HG02588 (cell line): ENCODE data around the gene NLRP3.
"Not testable (repeated sequence)": the region's sequence is repeated elsewhere in the genome, so short reads cannot be mapped to it uniquely, and the experiment has no call there.

Experiments used
- ATAC-seq: cut with Tn5 transposase; IDR thresholded peaks from one replicate; pipeline ENCODE4 v1.9.1; 2021; ENCODE audit warnings: mild to moderate bottlenecking, moderate library complexity; ENCODE audit not compliant: unreplicated experiment

Gene NLRP3

DNA sequence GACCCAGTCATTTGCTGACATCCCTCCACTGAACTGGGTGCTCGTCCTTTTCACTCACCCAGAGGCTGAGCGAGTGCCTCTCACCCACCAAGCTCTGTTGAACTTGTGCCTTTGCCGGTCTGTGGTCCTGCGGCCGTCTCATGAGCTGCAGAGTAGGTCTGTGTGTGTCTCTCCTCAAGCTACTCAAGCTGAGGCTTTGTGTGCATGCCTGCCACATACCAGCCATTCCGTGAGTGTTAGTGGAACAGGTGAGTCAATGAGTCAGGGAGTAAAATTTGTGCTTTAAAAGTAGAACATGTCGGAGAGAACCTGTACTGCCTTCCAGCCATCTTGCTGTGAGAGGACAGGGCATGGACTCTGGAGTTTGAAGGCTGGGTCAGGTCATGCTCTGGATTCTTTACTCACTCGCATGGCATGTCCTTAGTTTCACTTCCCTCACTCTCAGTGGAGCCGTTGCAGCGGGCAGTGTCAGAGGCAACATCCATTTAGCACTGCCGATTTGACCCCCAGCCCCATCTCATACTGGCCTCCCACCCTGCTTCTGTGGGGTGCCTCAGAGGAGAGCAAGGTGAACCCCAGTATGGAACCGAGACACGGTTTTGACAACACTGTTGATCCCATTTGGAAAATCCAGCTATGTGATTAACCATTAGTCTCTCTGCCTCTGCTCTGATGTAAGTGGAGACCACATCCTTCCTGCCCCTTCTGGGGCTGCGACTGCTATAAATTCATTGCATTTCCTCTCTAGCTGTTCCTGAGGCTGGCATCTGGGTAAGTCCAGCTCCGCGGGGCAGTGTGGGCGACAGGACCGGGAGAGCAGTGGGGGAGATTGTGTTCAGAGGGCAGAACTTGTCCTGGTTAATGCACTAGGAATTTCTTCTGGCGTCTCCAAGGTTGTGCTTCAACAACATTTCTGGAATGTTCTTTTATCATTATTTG is at the start of gene NLRP3:
NLRP3 (plus strand) TSS at position 751 of the 939 bp plus-strand sequence. CDS start 2,628 bp downstream, outside the sequence.
- ATAC-seq, result peak; percentile 49

DNA sequence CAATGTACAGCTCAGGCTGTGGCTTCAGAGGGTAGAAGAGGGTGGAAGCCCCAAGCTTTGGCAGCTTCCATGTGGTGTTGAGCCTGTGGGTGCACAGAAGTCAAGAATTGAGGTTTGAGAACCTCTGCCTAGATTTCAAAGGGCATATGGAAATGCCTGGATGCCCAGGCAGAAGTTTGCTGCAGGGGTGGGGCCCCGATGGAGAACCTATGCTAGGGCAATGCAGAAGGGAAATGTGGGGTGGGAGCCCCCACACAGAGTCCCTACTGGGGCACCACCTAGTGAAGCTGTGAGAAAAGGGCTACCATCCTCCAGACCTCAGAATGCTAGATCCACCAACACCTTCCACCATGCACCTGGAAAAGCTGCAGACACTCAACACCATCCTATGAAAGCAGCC is 49.6 kb upstream of the NLRP3 start:
- not testable (repeated sequence) for ATAC-seq

- ATAC-seq, result no peak
Measured at GRCh38 chr1:247366926-247367645, 48.9 kb upstream of the NLRP3 start.

DNA sequence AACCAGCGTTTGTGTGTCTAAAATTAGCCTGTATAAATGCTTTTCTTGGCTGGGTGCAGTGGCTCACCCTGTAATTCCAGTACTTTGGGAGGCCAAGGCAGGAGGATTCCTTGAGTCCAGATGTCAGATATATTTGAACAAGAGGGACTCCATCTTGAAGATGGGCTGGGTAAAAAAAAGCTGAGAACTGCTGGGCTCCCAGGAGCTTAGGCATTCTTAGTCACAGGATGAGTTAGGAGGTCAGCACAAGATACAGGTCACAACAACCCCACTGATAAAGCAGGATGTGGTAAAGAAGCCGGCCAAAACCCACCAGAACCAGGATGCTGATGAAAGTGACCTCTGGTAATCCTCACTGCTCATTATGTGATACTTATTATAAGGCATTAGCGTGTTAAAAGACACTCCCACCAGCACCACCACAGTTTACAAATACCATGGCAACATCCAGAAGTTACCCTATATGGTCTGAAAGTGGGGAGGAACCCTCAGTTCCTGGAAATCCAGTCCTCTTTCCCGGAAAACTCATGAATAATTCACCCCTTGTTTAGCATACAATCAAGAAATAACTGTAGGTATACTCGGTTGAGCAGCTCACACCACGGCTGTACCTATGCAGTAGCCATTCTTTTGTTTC is 48.1 kb upstream of the NLRP3 start:
- no peak for ATAC-seq

- ATAC-seq, result no peak
Measured at GRCh38 chr1:247368490-247369145, 47.4 kb upstream of the NLRP3 start.

GRCh38 chr1:247370786-247371732 is 44.9 kb upstream of the NLRP3 start:
- no peak for ATAC-seq

GRCh38 chr1:247371801-247372259 is 44.1 kb upstream of the NLRP3 start:
- no peak for ATAC-seq

DNA sequence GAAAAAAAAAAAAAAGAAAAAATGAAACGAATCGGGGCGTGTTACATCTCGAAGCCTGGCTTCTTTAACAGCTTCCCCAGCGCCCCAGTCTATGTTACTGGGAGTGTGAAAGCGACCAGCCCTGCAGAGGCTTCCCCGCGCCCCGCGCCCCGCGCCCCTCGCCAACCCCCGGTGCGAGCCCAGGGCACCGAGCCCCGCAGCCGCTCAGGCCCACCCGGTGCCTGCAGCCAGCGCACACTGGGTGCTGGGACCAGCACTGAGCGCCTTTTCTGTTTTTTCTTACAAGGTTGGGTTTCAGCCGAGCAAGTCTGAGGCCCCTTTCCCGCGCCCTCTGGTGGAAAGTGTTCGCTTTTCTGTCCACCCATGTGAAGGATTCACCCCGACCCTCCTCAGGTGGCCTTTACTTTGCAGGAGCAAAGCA is 42.2 kb upstream of the NLRP3 start:
- no peak for ATAC-seq

DNA sequence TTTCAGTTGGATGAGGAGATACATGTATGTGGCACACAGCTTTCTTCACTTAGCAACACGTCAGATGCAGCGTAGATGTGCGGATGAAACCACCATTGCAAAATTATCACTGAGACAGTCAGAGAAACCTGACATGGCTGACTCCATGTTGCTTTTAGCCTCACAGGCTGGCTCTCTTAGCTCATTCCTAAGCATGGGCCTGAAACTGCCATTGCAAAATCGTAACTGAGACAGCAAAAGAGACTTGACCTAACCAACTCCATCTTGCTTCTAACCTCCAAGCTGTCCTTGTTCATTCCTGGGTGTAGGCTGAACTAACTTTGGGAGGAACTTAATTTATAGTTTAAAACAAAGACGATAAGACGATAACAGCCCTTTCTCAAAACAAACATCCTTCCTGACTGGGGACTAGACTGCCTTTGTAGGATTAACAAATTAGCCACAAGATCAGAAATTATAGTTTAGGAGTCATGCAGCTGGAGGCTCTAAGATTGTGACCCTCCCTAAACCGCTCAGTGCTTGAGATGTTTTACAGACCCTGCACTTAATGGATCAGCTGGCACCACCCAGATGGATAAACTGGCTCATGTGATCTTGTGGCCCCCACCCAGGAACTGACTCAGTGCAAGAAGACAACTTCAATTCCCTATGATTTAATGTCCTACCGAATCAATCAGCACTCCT is 41.2 kb upstream of the NLRP3 start:
- not testable (repeated sequence) for ATAC-seq

GRCh38 chr1:247375747-247376146 is 40.2 kb upstream of the NLRP3 start:
- no peak for ATAC-seq

- ATAC-seq, result no peak
Measured at GRCh38 chr1:247376659-247377058, 39.3 kb upstream of the NLRP3 start.

DNA sequence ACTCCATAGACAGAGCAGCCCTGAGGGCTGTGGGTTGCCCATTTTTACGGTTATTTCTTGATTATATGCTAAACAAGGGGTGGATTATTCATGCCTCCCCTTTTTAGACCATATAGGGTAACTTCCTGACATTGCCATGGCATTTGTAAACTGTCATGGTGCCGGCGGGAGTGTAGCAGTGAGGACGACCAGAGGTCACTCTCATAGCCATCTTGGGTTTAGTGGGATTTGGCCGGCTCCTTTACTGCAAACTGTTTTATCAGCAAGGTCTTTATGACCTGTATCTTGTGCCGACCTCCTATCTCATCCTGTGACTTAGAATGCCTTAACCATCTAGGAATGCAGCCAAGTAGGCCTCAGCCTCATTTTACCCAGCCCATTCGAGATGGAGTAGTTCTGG is 38.3 kb upstream of the NLRP3 start:
- not testable (repeated sequence) for ATAC-seq

DNA sequence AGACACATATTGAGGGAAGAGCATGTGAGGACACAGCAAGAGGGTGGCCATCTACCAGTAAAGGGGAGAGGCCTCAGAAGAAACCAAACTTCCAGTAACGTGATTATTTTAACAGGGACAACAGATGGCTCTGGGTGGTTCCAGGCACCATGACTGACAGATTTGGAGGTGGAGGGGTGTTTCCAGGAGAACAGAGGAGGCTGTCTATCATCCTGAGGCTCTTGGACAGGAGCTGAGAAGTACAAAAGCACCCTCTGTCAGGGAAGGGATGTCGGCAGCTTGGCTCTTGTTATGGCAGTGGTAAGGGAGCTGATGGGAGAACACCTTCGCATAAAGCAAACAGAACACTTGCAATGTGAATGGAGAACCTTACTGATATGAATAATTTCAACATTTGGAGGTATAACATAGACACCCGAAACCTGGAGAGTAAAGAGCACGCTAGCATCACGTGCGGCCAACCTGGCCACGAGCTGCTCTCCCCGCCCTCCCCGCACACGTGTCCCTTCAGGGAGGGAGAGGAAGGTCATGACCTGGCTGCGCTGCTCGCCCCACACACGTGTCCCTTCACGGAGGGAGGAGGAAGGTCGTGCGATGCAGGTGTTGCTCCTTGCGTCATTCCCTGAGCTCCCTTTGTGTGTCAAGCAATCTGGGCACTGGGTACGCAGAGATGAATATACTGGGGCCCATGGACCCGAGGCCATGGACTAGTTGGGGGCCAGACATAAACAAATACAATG is 37.5 kb upstream of the NLRP3 start:
- no peak for ATAC-seq

- no peak for ATAC-seq
Measured at GRCh38 chr1:247385283-247385682, 30.7 kb upstream of the NLRP3 start.

DNA sequence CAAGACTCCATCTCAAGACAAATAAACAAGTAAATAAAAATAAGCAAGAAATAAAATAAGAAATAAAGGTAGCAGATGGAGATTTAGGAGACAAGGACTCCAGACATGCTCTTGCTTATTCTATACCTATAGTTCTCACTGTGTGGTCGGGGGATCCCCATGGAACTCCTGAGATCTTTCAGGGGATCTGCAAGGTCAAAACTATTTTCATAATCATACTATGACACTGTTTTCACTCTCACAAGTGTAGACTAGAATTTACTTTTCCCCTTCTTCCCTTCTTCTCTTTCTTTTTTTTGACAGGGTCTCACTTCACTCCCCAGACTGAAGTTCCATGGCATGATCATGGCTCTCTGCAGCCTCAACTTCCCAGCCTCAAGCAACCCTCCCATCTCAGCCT is 29.8 kb upstream of the NLRP3 start:
- ATAC-seq, result peak; percentile 34

- ATAC-seq, result no peak
Measured at GRCh38 chr1:247386687-247387086, 29.3 kb upstream of the NLRP3 start.

DNA sequence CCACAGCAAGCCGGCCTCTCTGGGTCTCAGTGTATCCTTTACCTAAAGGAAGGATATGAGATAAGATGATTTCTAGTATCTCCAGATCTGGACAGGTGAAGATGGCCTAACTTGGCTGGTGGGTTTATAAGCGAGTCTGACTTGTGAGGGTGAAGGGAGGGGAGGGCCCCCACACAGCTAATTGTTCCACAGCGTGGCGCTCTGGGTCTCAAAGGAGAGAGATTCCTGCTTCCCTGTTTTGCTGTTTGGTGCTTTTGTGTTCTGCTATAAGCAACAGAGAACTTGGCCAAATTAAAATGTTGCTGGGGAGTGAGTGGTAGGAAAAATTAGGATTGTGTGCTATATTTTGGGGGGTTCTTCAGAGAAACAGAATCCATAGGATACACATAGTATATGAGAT is 28.9 kb upstream of the NLRP3 start:
- no peak for ATAC-seq

- no peak for ATAC-seq
Measured at GRCh38 chr1:247387565-247387964, 28.4 kb upstream of the NLRP3 start.
